Nephron (organoid): ENCODE measurements around the gene TRDN.

ENCODE experiments used
- H3K27ac Mint-ChIP-seq, 3 experiments: 2 replicates each; pipeline ENCODE4 v1.8.0; 2020; ENCODE audit warnings: mixed read lengths in 3 of 3, mild to moderate bottlenecking in 2 of 3, moderate library complexity in 1 of 3
- H3K27me3 Mint-ChIP-seq: 2 replicates; pipeline ENCODE4 v1.8.0; 2021; ENCODE audit warnings: low read depth, mild to moderate bottlenecking, moderate library complexity, mixed read lengths
- H3K36me3 Mint-ChIP-seq: 2 replicates; pipeline ENCODE4 v1.8.0; 2020; ENCODE audit warnings: low read depth, mixed read lengths
- H3K4me1 Mint-ChIP-seq: 2 replicates; pipeline ENCODE4 v1.8.0; 2020; ENCODE audit warnings: mixed read lengths
- H3K4me3 Mint-ChIP-seq, 3 experiments: 2 replicates each; pipeline ENCODE4 v1.8.0; 2020; ENCODE audit warnings: mild to moderate bottlenecking in 3 of 3, mixed read lengths in 3 of 3, moderate library complexity in 2 of 3
- H3K9me3 Mint-ChIP-seq: 2 replicates; pipeline ENCODE4 v1.8.0; 2020; ENCODE audit warnings: mixed read lengths
- TF ChIP-seq, protein P1 (sequence below), 3 experiments: fragments of 200-600 bp; sonication (generic); IDR thresholded peaks; one replicate each; pipeline ENCODE4 v1.5.0; 2021; ENCODE audit warnings: antibody characterized with exemption in 3 of 3; ENCODE audit not compliant: unreplicated experiment in 3 of 3

TRDN gene

DNA sequence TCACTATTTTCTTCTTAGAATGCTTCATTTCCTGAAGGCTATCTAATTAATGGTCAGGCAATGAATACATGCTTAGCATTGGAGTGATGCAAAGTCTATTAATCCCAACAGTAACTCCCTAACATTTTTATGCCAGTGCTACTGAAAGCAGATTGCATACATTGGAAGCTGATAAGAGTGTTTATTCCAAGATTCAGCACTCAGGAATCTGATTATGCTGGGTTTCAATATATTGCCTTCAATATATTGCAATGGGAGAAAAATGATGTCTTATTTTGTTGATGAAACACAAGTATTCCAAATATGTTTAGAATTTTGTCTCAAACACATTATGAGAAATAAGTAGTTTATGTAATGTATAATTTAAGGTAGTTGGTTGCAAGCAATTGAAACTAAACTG lies 26.7 kb upstream of the TRDN start:
- Mint-ChIP-seq H3K9me3 (no peaks in the 10 kb centered on the region), H3K4me3 (no peak overlapping the region), H3K4me1 (no peaks in the 10 kb centered on the region), H3K27ac (no peak overlapping the region), H3K36me3 (no peaks in the 10 kb centered on the region), H3K27me3 (no peaks in the 10 kb centered on the region)
- TF ChIP-seq, protein P1, sequence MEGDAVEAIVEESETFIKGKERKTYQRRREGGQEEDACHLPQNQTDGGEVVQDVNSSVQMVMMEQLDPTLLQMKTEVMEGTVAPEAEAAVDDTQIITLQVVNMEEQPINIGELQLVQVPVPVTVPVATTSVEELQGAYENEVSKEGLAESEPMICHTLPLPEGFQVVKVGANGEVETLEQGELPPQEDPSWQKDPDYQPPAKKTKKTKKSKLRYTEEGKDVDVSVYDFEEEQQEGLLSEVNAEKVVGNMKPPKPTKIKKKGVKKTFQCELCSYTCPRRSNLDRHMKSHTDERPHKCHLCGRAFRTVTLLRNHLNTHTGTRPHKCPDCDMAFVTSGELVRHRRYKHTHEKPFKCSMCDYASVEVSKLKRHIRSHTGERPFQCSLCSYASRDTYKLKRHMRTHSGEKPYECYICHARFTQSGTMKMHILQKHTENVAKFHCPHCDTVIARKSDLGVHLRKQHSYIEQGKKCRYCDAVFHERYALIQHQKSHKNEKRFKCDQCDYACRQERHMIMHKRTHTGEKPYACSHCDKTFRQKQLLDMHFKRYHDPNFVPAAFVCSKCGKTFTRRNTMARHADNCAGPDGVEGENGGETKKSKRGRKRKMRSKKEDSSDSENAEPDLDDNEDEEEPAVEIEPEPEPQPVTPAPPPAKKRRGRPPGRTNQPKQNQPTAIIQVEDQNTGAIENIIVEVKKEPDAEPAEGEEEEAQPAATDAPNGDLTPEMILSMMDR (IDR thresholded peaks at IDR 0.05; ENCODE audit: unreplicated experiment in 3 of 3): no peak

DNA sequence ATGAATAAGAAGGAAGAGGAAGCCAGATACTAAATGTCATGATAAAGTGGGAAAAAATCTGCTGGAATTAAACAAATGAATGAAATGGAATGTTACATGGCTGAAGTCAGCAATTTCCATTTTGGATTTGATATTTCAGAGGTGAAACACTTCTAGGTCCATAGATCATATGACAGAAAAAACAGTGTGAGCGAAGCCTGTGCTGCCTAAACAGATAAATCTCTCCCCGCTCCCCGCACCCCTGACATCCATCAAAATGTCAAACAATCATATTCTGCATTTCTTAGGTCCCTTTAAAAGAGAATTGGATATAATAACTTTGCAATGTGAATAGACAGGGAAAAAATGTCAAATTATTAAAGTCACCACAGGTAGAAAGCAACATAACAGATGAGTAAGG lies 26.0 kb upstream of the TRDN start:
- TF ChIP-seq, protein P1 (IDR thresholded peaks at IDR 0.05; ENCODE audit: unreplicated experiment in 3 of 3): no peak
- no peaks in the 10 kb centered on the region for H3K9me3 Mint-ChIP-seq
- no peak overlapping the region for H3K27ac Mint-ChIP-seq
- no peaks in the 10 kb centered on the region for H3K4me1 Mint-ChIP-seq
- H3K4me3 Mint-ChIP-seq: no peak overlapping the region
- H3K36me3 Mint-ChIP-seq: no peaks in the 10 kb centered on the region
- H3K27me3 Mint-ChIP-seq: no peaks in the 10 kb centered on the region

DNA sequence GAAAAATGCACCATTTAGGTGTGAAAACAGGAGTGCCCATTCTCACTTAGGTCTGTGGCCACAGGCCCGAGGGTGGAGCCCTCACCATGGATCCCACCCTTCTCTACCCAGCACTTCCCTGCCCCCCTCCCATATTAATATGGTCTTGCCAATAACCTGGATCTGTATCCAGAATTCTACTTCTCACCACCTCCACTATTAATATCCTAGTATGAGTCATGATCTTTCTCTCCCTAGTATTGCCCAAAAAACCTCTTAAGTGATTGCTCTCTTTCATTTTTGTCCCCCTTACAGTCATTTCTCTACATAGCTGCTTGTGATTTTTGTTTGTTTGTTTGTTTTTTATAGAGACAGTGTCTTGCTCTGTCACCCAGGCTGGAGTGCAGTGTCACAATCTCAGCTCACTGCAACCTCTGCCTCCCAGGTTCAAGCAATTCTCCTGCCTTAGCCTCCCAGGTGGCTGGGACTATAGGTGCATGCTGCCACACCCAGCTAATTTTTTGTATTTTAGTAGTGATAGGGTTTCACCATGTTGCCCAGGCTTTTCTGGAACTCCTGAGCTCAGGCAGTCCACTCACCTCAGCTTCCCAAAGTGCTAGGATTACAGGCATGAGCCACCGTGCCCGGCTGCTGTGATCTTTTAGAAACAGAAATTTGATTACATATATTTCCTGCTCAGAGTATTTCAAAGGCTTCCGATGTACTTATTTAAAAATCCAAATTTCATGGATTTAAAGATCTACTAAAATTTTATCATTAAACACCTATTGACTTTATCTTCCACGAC lies 24.5 kb upstream of the TRDN start:
- H3K4me3 Mint-ChIP-seq: no peak overlapping the region
- H3K36me3 Mint-ChIP-seq: no peaks in the 10 kb centered on the region

DNA sequence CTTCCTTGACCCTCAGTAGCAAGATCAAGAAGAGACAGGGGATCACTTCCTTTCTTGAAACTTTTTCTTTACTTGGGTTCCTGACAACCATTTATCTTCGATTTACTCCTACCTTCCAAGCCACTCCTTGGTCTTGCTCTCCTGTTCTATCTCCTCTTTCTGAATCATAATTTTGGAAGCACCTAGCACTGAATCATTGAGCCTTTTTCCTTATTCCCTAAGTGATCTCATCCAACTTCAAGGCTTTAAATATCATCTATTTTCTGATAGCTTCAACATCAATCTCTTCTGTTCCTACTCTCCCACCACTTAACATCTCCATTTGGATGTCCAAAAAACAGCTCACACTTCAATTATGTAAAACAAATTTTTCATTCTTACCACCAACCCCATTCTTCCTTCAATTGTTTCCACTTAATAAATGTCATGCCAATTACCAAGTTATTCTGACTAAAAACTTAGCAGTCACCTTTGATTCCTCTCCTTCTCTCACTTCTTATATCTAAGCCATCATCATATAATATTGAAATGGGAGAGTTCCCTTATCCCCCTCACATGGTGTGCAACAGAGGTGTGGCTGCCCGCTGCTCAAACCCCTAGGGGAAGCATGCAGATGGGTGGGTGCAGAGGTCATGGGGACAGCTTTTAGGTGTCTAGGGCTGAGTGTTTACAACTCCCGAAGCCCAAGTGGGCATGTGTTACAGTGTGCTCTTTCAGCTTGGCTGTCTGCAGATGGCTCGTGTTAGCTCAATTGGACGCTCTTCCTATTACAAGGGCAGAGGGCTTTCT lies 23.4 kb upstream of the TRDN start:
- H3K9me3 Mint-ChIP-seq: no peaks in the 10 kb centered on the region
- no peak overlapping the region for H3K27ac Mint-ChIP-seq
- TF ChIP-seq, protein P1 (IDR thresholded peaks at IDR 0.05; ENCODE audit: unreplicated experiment in 3 of 3): no peak
- H3K4me3 Mint-ChIP-seq: no peak overlapping the region
- H3K36me3 Mint-ChIP-seq: no peaks in the 10 kb centered on the region
- no peaks in the 10 kb centered on the region for H3K27me3 Mint-ChIP-seq
- H3K4me1 Mint-ChIP-seq: no peaks in the 10 kb centered on the region

More for the DNA sequence above, 24.5 kb upstream of the TRDN start:
- TF ChIP-seq, protein P1 (IDR thresholded peaks at IDR 0.05; ENCODE audit: unreplicated experiment in 3 of 3): no peak
- no peaks in the 10 kb centered on the region for H3K9me3 Mint-ChIP-seq
- no peak overlapping the region for H3K27ac Mint-ChIP-seq
- no peaks in the 10 kb centered on the region for H3K4me1 Mint-ChIP-seq
- H3K27me3 Mint-ChIP-seq: no peaks in the 10 kb centered on the region

DNA sequence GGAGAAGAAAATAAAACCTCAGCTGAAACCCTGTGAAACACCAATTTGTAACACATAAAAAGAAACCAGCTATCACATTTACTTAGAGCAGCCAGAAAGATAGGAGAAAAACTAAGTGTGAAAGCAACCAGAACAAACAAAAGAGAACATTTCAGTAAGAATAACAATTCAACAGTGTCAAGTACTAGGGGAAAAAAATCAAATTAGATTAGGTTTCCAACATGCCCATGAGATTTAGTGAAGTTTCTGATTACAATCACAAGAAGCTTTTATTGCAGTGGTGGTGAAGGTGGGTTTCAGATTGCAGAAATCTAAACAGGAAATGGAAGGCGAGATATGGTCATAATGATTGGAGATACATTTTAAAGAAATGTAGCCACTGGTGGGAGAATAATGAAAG lies 22.1 kb upstream of the TRDN start:
- no peak overlapping the region for H3K27ac Mint-ChIP-seq
- no peaks in the 10 kb centered on the region for H3K27me3 Mint-ChIP-seq
- no peak overlapping the region for H3K4me3 Mint-ChIP-seq
- H3K9me3 Mint-ChIP-seq: no peaks in the 10 kb centered on the region
- H3K4me1 Mint-ChIP-seq: no peaks in the 10 kb centered on the region
- TF ChIP-seq, protein P1 (IDR thresholded peaks at IDR 0.05; ENCODE audit: unreplicated experiment in 3 of 3): no peak
- H3K36me3 Mint-ChIP-seq: no peaks in the 10 kb centered on the region
